Effector memory CD4-positive, alpha-beta T cell (primary cell): Measurements from ENCODE around the gene MIP.
A peak's percentile ranks its signal among the peaks of the same experiment; 100 is the strongest.

ENCODE experiments used
- DNase-seq, 3 donors: peaks; one replicate each; pipeline ENCODE4 v3.0.0-alpha.2; 2020
- H3K27ac ChIP-seq: 2 replicates; pipeline ENCODE4 v1.7.0; 2013; ENCODE audit warnings: mild to moderate bottlenecking, low read length, moderate library complexity; ENCODE audit not compliant: insufficient read depth, poor library complexity, severe bottlenecking
- H3K27me3 ChIP-seq: replicated peaks from 2 replicates; pipeline ENCODE4 v1.7.0; 2013; ENCODE audit warnings: mild to moderate bottlenecking, low read length; ENCODE audit not compliant: insufficient read depth, control insufficient read depth, poor library complexity, severe bottlenecking
- H3K36me3 ChIP-seq: 2 replicates; pipeline ENCODE4 v1.7.0; 2013; ENCODE audit warnings: mild to moderate bottlenecking, low read length, moderate library complexity; ENCODE audit not compliant: control insufficient read depth, insufficient read depth
- H3K4me1 ChIP-seq: 2 replicates; pipeline ENCODE4 v1.7.0; 2013; ENCODE audit warnings: low read length, mild to moderate bottlenecking; ENCODE audit not compliant: control insufficient read depth, insufficient read depth, poor library complexity, severe bottlenecking
- H3K4me3 ChIP-seq: 2 replicates; pipeline ENCODE4 v1.7.0; 2013; ENCODE audit warnings: low read length, low read depth, mild to moderate bottlenecking; ENCODE audit not compliant: insufficient read depth, poor library complexity, severe bottlenecking
- H3K9me3 ChIP-seq: 2 replicates; pipeline ENCODE4 v1.7.0; 2013; ENCODE audit warnings: mild to moderate bottlenecking, low read length, moderate library complexity; ENCODE audit not compliant: control insufficient read depth

MIP gene

DNA sequence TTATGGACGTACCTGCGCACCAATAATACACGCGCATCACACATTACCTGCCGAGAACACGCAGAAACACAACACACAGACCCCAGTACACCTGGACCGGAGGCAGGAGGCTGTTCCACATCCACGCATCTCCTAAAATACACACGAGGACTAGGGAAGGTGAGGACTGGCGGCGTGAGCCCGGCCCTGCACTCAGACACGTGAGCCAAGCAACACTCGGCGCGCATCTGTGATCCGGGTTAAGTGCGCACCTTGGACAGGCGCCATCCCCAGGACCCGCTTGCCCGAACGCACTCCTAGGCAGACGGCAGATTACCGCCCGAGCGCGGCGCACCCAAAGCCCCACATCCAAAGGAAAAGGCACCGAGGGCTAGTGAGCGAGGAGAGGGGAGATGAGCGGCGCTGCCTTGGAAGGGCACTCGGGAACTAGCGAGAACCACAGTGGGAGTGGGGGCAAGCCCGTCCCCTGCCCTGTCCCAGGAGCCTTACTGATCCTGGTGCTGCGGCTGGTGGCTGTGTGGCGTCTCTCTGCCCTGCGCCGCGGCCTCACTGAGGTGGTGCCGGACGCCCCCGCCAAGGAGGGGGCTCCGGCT, 33.1 kb upstream of the MIP start:
- Histone ChIP-seq H3K36me3 (no peaks in the 10 kb centered on the region), H3K27ac (peak overlapping the region; percentile 42), H3K4me1 (peaks cover 10% of the 10 kb centered on the region), H3K27me3 (no peaks in the 10 kb centered on the region), H3K9me3 (no peaks in the 10 kb centered on the region), H3K4me3 (peak overlapping the region; percentile 74)
- DNase-seq = peak in 1 of 3 donors; percentile 4

GRCh38 chr12:56486694-56487093, 32.2 kb upstream of the MIP start:
- no peak for DNase-seq
- Histone ChIP-seq H3K4me3 (no peak overlapping the region), H3K27ac (no peak overlapping the region), H3K36me3 (no peaks in the 10 kb centered on the region), H3K27me3 (no peaks in the 10 kb centered on the region), H3K4me1 (peaks cover 10% of the 10 kb centered on the region), H3K9me3 (no peaks in the 10 kb centered on the region)

DNA sequence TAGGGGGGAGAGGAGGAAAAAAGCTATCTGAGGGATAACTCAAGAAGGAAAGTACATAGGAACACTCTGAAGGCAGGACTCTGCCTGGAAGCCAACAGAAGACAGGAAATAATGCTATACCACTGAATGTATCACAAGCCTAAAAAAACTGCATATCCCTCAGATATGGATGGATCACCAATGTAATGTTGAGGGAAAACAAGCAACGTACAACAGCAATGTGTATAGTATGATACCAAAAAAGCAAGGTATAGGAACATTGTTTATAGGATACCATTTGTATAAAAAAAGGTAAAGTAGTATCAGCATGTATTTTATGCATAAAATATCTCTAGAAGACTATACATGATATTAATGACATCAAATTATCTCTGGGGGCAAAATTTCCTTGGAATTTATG, 30.1 kb upstream of the MIP start:
- Histone ChIP-seq H3K27me3 (no peaks in the 10 kb centered on the region), H3K27ac (no peak overlapping the region), H3K36me3 (no peaks in the 10 kb centered on the region), H3K4me1 (peaks cover 10% of the 10 kb centered on the region), H3K4me3 (no peak overlapping the region), H3K9me3 (no peaks in the 10 kb centered on the region)
- DNase-seq = no peak

GRCh38 chr12:56479625-56480024, 25.2 kb upstream of the MIP start:
- Histone ChIP-seq H3K27me3 (no peaks in the 10 kb centered on the region), H3K27ac (no peak overlapping the region)

DNA sequence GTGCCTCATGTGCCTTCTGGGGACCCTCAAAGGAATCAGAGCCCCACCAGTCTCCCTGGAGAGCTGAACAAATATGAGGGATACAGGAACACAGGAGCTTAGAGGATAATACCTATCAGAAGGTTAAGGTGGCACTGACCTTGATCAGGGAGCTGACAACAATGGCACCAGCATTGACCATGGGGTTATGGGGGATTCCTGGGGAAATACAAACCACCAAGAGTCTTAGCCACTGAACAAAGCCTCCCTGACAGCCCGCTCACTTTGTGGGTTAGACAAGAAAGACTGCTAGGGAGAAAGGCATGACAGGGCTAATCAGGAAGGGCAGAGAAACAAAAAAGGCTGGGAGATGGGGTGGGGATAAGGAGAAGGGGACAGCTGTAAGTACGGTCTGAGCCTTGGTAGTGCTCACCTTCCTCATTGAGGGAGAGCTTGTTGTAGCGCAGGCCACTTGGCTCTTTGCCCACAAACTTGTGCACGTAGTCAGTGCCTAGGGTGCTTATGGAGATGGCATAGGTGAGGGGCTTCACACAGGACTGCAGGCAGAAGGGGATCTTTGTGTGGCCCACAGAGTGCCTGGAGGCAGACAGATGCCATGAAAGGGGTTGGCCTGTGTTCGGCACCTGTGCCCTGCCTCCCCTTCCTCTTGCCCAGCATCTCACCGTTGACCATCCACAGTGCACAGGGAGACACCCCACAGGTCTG, 23.2 kb upstream of the MIP start:
- no peaks in the 10 kb centered on the region for H3K4me1 ChIP-seq
- DNase-seq = no peak
- no peaks in the 10 kb centered on the region for H3K27me3 ChIP-seq
- no peak overlapping the region for H3K27ac ChIP-seq
- H3K4me3 ChIP-seq = no peak overlapping the region
- H3K9me3 ChIP-seq = no peaks in the 10 kb centered on the region
- no peaks in the 10 kb centered on the region for H3K36me3 ChIP-seq

More at GRCh38 chr12:56479625-56480024, 25.2 kb upstream of the MIP start:
- H3K4me3 ChIP-seq = no peak overlapping the region
- no peaks in the 10 kb centered on the region for H3K36me3 ChIP-seq
- H3K9me3 ChIP-seq = no peaks in the 10 kb centered on the region
- H3K4me1 ChIP-seq = no peaks in the 10 kb centered on the region
- DNase-seq = no peak

DNA sequence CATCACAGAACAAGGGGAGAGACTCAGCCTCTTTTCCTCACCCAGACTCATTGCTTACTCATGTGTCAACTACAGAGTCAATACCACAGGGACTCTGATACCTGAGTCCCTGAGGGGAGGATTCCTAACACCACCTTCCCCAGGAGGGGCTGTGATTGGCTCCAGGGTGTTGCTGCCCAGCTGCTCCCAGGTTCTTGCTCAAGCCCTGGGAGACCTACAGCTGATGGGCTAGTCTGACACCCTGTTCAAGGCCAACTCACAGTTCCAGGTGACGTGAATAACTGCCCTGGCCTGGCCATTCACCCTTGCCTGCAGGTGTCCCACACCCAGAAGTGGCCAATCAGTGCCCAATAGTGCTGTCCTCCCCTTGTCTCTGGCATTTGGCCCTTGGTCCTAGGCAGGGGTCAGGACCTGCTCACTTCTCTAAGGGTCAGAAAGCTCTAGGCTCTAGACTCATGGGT, 22.5 kb upstream of the MIP start:
- no peaks in the 10 kb centered on the region for H3K36me3 ChIP-seq
- H3K27ac ChIP-seq = no peak overlapping the region
- DNase-seq = no peak
- no peak overlapping the region for H3K4me3 ChIP-seq
- no peaks in the 10 kb centered on the region for H3K27me3 ChIP-seq
- H3K4me1 ChIP-seq = no peaks in the 10 kb centered on the region
- H3K9me3 ChIP-seq = no peaks in the 10 kb centered on the region

DNA sequence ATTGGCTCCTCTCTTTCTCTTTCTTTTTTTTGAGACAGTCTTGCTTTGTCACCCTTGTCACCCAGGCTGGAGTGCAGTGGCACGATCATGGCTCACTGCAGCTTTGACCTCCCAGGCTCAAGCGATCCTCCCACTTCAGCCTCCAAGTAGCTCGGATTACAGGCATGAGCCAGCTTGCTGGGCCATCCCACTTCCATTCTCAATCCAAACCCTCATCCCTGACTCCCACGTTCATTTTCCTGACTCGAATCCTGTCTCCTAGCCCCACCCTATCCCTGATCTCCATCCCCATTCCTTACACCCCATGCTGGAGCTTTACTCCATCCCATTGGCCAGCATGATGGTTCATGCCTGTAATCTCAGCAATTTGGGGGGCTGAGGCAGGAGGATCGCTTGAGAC, 21.7 kb upstream of the MIP start:
- H3K36me3 ChIP-seq = no peaks in the 10 kb centered on the region
- DNase-seq = no peak
- H3K4me3 ChIP-seq = no peak overlapping the region

GRCh38 chr12:56474389-56474788, 19.9 kb upstream of the MIP start:
- no peak for DNase-seq
- H3K36me3 ChIP-seq = no peaks in the 10 kb centered on the region
- no peak overlapping the region for H3K27ac ChIP-seq
- H3K4me1 ChIP-seq = peaks cover 4% of the 10 kb centered on the region
- H3K9me3 ChIP-seq = no peaks in the 10 kb centered on the region
- no peak overlapping the region for H3K4me3 ChIP-seq
- no peaks in the 10 kb centered on the region for H3K27me3 ChIP-seq

More for the DNA sequence above, 21.7 kb upstream of the MIP start:
- H3K9me3 ChIP-seq = no peaks in the 10 kb centered on the region
- no peaks in the 10 kb centered on the region for H3K4me1 ChIP-seq
- H3K27ac ChIP-seq = no peak overlapping the region
- no peaks in the 10 kb centered on the region for H3K27me3 ChIP-seq

DNA sequence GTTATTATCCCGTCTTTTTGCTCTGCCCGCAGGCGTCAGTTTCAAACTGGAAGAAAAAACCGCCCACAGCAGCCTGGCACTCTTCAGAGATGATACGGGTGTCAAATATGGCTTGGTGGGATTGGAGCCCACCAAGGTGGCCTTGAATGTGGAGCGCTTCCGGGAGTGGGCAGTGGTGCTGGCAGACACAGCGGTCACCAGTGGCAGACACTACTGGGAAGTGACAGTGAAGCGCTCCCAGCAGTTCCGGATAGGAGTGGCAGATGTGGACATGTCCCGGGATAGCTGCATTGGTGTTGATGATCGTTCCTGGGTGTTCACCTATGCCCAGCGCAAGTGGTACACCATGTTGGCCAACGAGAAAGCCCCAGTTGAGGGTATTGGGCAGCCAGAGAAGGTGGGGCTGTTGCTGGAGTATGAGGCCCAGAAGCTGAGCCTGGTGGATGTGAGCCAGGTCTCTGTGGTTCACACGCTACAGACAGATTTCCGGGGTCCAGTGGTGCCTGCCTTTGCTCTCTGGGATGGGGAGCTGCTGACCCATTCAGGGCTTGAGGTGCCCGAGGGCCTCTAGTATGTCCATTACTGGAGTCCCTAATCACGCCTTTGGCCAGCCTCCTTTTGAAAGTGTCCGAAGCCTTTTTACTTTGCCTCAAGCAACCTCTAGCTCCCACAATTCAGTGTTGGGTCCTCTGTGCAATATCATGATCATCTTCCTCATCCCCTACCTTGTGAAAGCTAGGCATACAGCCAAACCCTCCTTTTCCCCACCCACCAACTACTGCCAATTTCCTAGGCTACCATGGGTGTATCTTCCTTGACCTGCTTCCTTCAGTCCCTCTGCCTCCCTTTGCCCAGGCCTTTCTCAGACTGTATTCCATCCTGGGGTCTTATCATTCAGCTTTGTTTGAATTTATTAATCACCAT, 14.8 kb upstream of the MIP start:
- H3K27ac ChIP-seq = peak overlapping the region; percentile 80
- DNase-seq = no peak
- peak overlapping the region; percentile 77 for H3K4me3 ChIP-seq
- no peaks in the 10 kb centered on the region for H3K27me3 ChIP-seq
- H3K9me3 ChIP-seq = no peaks in the 10 kb centered on the region
- no peaks in the 10 kb centered on the region for H3K36me3 ChIP-seq
- H3K4me1 ChIP-seq = peaks cover 10% of the 10 kb centered on the region
